Endothelial cell of umbilical vein (primary cell): ENCODE data around the gene CHST11. TPM values are rescaled to one million over a fixed set of nuclear protein-coding genes. Genes with fewer than 3 reads are reported as not detected.
A peak's percentile ranks its signal among the peaks of the same experiment; 100 is the strongest.

ENCODE experiments used
- BruUV-seq: library from RNA; stranded (reverse); fragments of 400-500 nt; replicated peaks from 2 replicates; lab custom pipeline; 2021; lab: Mats Ljungman, UMichigan
- CTCF ChIA-PET: fragments of 300-600, 350-600 bp; sonication (Branson Sonifier 250); formaldehyde crosslinking; loops from one replicate; lab custom pipeline; 2021; ENCODE audit warnings: antibody characterized with exemption, inconsistent platforms; lab: Charles Lee
- POLR2A ChIA-PET: fragments of 300-600, 350-600 bp; sonication (Branson Sonifier 250); formaldehyde crosslinking; loops from one replicate; lab custom pipeline; 2021; ENCODE audit warnings: antibody characterized with exemption, inconsistent platforms; lab: Charles Lee
- DNase-seq: peaks from one replicate; pipeline ENCODE4 v3.0.0-alpha.2; 2011; ENCODE audit warnings: low read depth, low spot score
- FAIRE-seq: peaks from 2 replicates; lab custom pipeline; 2011; peaks lifted over from hg19 to GRCh38; lab: Jason Lieb, UNC
- H2AFZ ChIP-seq: 2 replicates; pipeline ENCODE4 v1.6.0; 2012; ENCODE audit warnings: low read depth, low read length, control low read depth, inconsistent platforms
- H3K27ac ChIP-seq: 2 replicates; pipeline ENCODE4 v1.5.1; 2011; ENCODE audit warnings: low read depth, mild to moderate bottlenecking, control low read depth, low read length, moderate library complexity; ENCODE audit not compliant: insufficient read depth
- H3K27me3 ChIP-seq, 2 experiments: 2 replicates each; pipeline versions ENCODE4 v1.6.0 to v1.6.1; 2011; ENCODE audit warnings: low read length in 2 of 2, mixed read lengths in 1 of 2; ENCODE audit not compliant: control insufficient read depth in 2 of 2, insufficient read depth in 2 of 2
- H3K36me3 ChIP-seq, 2 experiments: 2 replicates in 1 of 2; 3 replicates in 1 of 2; pipeline ENCODE4 v1.5.1; 2011; ENCODE audit warnings: low read length in 2 of 2, mild to moderate bottlenecking in 1 of 2, moderate library complexity in 1 of 2; ENCODE audit not compliant: control insufficient read depth in 2 of 2, insufficient read depth in 2 of 2; ENCODE audit errors: extremely low read depth in 1 of 2
- H3K4me1 ChIP-seq: 3 replicates; pipeline ENCODE4 v1.5.1; 2011; ENCODE audit warnings: mild to moderate bottlenecking, low read length; ENCODE audit not compliant: control insufficient read depth, insufficient read depth; ENCODE audit errors: extremely low read depth
- H3K4me2 ChIP-seq: 2 replicates; pipeline ENCODE4 v1.6.1; 2011; ENCODE audit warnings: low read length, control low read depth, mixed read lengths; ENCODE audit not compliant: insufficient read depth
- H3K4me3 ChIP-seq, 3 experiments: fragments of 200-600 bp in 1 of 3; sonication (generic), shearing (Covaris generic) in 1 of 3; replicated peaks in 1 of 3; 2 replicates each; pipeline ENCODE4 v1.5.1; 2011 to 2016; ENCODE audit warnings: control low read depth in 3 of 3, low read length in 3 of 3, mild to moderate bottlenecking in 2 of 3, inconsistent platforms in 1 of 3, low read depth in 1 of 3, moderate library complexity in 1 of 3; ENCODE audit not compliant: insufficient read depth in 1 of 3
- H3K79me2 ChIP-seq: 2 replicates; pipeline ENCODE4 v1.6.0; 2012; ENCODE audit warnings: low read length, inconsistent platforms; ENCODE audit not compliant: control insufficient read depth, insufficient read depth
- H3K9ac ChIP-seq: replicated peaks from 2 replicates; pipeline ENCODE3; 2011; ENCODE audit warnings: low read length, control low read depth; ENCODE audit not compliant: insufficient read depth; ENCODE audit errors: extremely low read depth
- H3K9me1 ChIP-seq: replicated peaks from 3 replicates; pipeline ENCODE4 v1.6.0; 2011; ENCODE audit warnings: mild to moderate bottlenecking, low read length; ENCODE audit not compliant: control insufficient read depth, insufficient read depth; ENCODE audit errors: extremely low read depth
- H3K9me3 ChIP-seq: replicated peaks from 2 replicates; pipeline ENCODE4 v1.5.1; 2012; ENCODE audit warnings: low read length, inconsistent platforms; ENCODE audit not compliant: control insufficient read depth, insufficient read depth
- H4K20me1 ChIP-seq: replicated peaks from 2 replicates; pipeline ENCODE3; 2011; ENCODE audit warnings: mild to moderate bottlenecking, low read length; ENCODE audit not compliant: control insufficient read depth, insufficient read depth; ENCODE audit errors: extremely low read depth
- CTCF ChIP-seq, 2 donors: IDR thresholded peaks; 1 replicate in 1 of 2; 2 replicates in 1 of 2; pipeline ENCODE4 v1.5.1; 2011; ENCODE audit warnings: low read length in 2 of 2, mild to moderate bottlenecking in 2 of 2, moderate library complexity in 2 of 2, control low read depth in 1 of 2, inconsistent platforms in 1 of 2, low read depth in 1 of 2; ENCODE audit not compliant: insufficient read depth in 1 of 2; ENCODE audit errors: extremely low read depth in 1 of 2
- EZH2 ChIP-seq: IDR thresholded peaks from 2 replicates; pipeline ENCODE4 v1.6.1; 2012; ENCODE audit warnings: borderline replicate concordance, low read depth, mild to moderate bottlenecking, moderate library complexity, low read length, inconsistent platforms; ENCODE audit not compliant: severe bottlenecking
- FOS ChIP-seq: IDR thresholded peaks from 2 replicates; pipeline ENCODE4 v1.6.1; 2011; ENCODE audit warnings: mild to moderate bottlenecking, low read length, moderate library complexity, borderline replicate concordance; ENCODE audit not compliant: insufficient read depth
- GATA2 ChIP-seq: IDR thresholded peaks from 2 replicates; pipeline ENCODE4 v1.7.0; 2011; ENCODE audit warnings: low read depth, mild to moderate bottlenecking, moderate library complexity, mixed read lengths, low read length; ENCODE audit not compliant: insufficient read length, insufficient read depth
- JUN ChIP-seq: IDR thresholded peaks from 2 replicates; pipeline ENCODE4 v1.6.1; 2011; ENCODE audit warnings: borderline replicate concordance, low read depth; ENCODE audit not compliant: insufficient read length, insufficient read depth
- MAX ChIP-seq: IDR thresholded peaks from 2 replicates; pipeline ENCODE4 v1.6.1; 2011; ENCODE audit not compliant: insufficient read depth, insufficient read length
- MYC ChIP-seq: IDR thresholded peaks from one replicate; pipeline ENCODE4 v1.6.1; 2011; ENCODE audit warnings: mild to moderate bottlenecking, low read depth, low read length
- POLR2A ChIP-seq: IDR thresholded peaks from 2 replicates; pipeline ENCODE4 v1.6.1; 2012; ENCODE audit warnings: low read depth, mild to moderate bottlenecking, control low read depth, low read length
- POLR2AphosphoS5 ChIP-seq: IDR thresholded peaks from 2 replicates; pipeline ENCODE4 v1.6.1; 2012; ENCODE audit warnings: low read depth, mild to moderate bottlenecking, control low read depth, low read length, moderate library complexity; ENCODE audit not compliant: insufficient read depth
- dilution Hi-C: fragments of 300-500 bp; cut with MboI; formaldehyde crosslinking; loops from one replicate; pipeline ENCODE4 v1.15.0; 2019; ENCODE audit warnings: low sequenced_read_pairs; ENCODE audit not compliant: extremely low pct_ligation_motif_present
- intact Hi-C: fragments of 100-400 bp; cut with micrococcal nuclease; formaldehyde crosslinking; loops from one replicate; pipeline ENCODE4 v1.10.0; 2022
- polyA plus RNA-seq, 4 experiments: library from polyadenylated mRNA; depleted of rRNA in 3 of 4; stranded (reverse) in 3 of 4; unstranded in 1 of 4; fragments of >200 nt; gene quantifications; 2 replicates each; pipeline versions ENCODE4 v1.2.1 to v1.2.3, GENCODE V29; 2011 to 2012; ENCODE audit warnings: missing spikeins in 1 of 4
- total RNA-seq: library from RNA; stranded (reverse); gene quantifications from 2 replicates; pipeline ENCODE4 v1.2.3, GENCODE V29; 2021

Gene CHST11
- total and polyA plus RNA-seq, 2 donors (not counting 3 experiments of a cell fraction or from before 2014, with no cell fraction given), result 19.7 to 20.9 TPM

- POLR2A ChIA-PET, result no interaction called here
- no peak overlapping the region for H2AFZ ChIP-seq
- peak overlapping the region; percentile 89 for H3K27ac ChIP-seq
- H4K20me1 ChIP-seq, result no peaks in the 10 kb centered on the region
- H3K79me2 ChIP-seq, result peaks cover 2% of the 10 kb centered on the region
- no peak overlapping the region for H3K4me2 ChIP-seq
- FAIRE-seq (no peak), DNase-seq (no peak)
- no peak overlapping the region for H3K4me3 ChIP-seq
- no peak overlapping the region for H3K9ac ChIP-seq
- TF ChIP-seq CTCF (IDR thresholded peaks at IDR 0.05; ENCODE audit: extremely low read depth in 1 of 2, insufficient read depth in 1 of 2, low read depth in 1 of 2, low read length in 2 of 2), result no peak
- no peak for TF ChIP-seq GATA2
- TF ChIP-seq POLR2A, result no peak
- no peak for TF ChIP-seq FOS
- TF ChIP-seq MYC, result no peak
- no peak for TF ChIP-seq MAX
- no peak for TF ChIP-seq POLR2AphosphoS5
- TF ChIP-seq EZH2, result no peak
- TF ChIP-seq JUN, result no peak
- H3K36me3 ChIP-seq, result no peaks in the 10 kb centered on the region
- no TSS peak for BruUV-seq
- dilution Hi-C loops, result no loop called here
- H3K4me1 ChIP-seq, result peaks cover 35% of the 10 kb centered on the region
- CTCF ChIA-PET, result interaction anchor here (1.4 kb wide), 1 partner anchor 9 kb away, joined by 3 read pairs; no protein-coding TSS in a partner anchor
- no peaks in the 10 kb centered on the region for H3K9me3 ChIP-seq
- no peaks in the 10 kb centered on the region for H3K9me1 ChIP-seq
- intact Hi-C loops, result loop anchor here (5.0 kb wide), 1 partner anchor 220 kb away; no protein-coding TSS in a partner anchor
- H3K27me3 ChIP-seq, result no peaks in the 10 kb centered on the region
Observed at GRCh38 chr12:104602406-104602805, 145.7 kb downstream of the CHST11 start.
